Measurements from ENCODE around the gene HNRNPL.
"Not testable (repeated sequence)": the region's sequence is repeated elsewhere in the genome, so short reads cannot be mapped to it uniquely, and the experiment has no call there.

The HNRNPL gene

GRCh38 chr19:38830039-38830733, 19.6 kb downstream of the HNRNPL start:
- peak; percentile 49 for DNase-seq (ENCODE audit: low read depth)
- no peak overlapping the region for H3K4me3 ChIP-seq (ENCODE audit: low read length)
- no peak for TF ChIP-seq CTCF (conservative IDR thresholded peaks at IDR 0.05; ENCODE audit: low read length)

- H3K4me3 ChIP-seq (ENCODE audit: low read length), result not testable (repeated sequence)
- DNase-seq (ENCODE audit: low read depth), result peak; percentile 75
Observed at GRCh38 chr19:38829203-38829602, 20.6 kb downstream of the HNRNPL start.

DNA sequence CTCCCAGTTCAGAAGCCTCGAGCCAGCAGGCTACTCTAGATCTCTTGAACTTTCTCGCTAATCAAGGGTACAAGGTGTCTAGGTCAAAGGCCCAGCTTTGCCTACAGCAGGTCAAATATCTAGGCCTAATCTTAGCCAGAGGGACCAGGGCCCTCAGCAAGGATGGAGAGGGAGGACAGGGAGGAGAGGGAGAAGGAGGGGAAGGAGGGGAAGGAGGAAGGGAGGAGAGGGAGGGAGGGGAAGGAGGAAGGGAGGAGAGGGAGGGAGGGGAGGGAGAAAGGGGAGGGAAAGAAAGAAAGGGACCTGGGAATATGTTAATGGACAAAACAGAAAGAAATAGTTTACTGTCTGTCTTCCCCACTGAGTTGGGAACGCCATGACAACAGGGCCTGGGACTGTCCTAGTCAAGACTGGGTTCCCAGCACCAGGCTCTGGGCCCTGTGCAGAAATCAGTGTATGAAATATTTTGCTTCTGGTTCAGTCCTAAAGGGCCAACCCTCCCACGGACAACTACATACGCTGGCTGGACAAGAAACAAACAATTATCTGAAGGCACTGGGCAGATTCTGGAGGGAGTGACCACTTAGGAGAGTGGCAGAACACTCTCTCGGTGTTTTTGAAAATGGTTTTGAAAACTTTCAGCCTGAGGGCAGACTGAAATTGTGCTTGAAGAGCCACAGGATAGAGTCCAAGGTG, 22.8 kb downstream of the HNRNPL start:
- no peak for TF ChIP-seq CTCF (conservative IDR thresholded peaks at IDR 0.05; ENCODE audit: low read length)
- H3K4me3 ChIP-seq (ENCODE audit: low read length), result no peak overlapping the region
- no peak for DNase-seq (ENCODE audit: low read depth)

- H3K4me3 ChIP-seq (ENCODE audit: low read length); DNase-seq (ENCODE audit: low read depth): not testable (repeated sequence)
Observed at GRCh38 chr19:38825936-38826335, 23.9 kb downstream of the HNRNPL start.

DNA sequence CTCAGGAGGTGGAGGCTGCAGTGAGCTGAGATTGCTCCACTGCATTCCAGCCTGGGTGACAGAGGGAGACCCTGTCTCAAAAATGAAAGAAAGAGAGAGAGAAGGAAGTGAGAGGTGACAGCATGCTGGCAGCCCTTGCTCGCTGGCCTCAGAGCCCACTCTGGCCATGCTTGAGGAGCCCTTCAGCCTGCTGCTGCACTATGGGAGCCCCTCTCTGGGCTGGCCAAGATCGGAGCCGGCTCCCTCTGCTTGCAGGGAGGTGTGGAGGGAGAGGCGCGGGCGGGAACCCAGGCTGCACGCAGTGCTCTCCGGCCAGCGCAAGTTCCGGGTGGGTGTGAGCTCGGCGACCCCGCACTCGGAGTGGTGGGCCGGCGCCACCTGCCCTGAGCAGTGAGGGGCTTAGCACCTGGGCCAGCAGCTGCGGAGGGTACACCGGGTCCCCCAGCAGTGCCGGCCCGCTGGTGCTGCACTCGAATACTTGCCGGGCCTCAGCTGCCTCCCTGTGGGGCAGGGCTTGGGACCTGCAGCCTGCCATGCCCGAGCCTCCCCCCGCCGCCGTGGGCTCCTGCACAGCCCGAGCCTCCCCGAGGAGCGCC, 28.5 kb downstream of the HNRNPL start:
- H3K4me3 ChIP-seq (ENCODE audit: low read length); DNase-seq (ENCODE audit: low read depth): not testable (repeated sequence)

DNA sequence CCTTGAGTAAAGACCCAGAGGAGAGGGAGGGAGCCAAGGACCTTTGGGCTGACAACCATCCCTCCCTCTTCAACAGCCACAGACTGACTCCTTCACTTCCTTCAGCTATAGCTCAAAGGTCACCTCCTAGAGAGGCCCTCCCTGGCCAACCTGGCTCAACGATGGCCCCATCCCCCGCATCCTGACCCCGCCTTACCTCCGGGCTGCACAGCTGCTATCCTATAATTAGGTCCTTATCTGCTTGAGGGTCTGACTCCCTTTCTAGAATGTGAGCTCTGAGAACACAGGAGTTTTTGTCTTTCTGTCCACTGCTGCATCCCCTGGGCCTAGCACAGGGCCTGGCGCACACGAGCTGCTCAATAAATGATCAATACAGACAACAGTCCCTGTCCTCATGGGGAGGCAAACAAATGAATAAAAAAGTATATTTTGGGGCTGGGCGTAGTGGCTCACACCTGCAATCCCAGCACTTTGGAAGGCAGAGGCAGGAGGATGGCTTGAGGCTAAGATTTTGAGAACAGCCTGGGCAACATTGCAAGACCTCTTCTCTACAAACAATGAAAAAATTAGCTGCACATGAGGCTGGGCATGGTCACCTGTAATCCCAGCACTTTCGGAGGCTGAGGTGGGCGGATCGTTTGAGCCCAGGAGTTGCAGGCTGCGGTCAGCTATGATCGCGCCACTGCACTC, 30.4 kb downstream of the HNRNPL start:
- no peak for TF ChIP-seq CTCF (conservative IDR thresholded peaks at IDR 0.05; ENCODE audit: low read length)
- no peak for DNase-seq (ENCODE audit: low read depth)
- H3K4me3 ChIP-seq (ENCODE audit: low read length), result no peak overlapping the region

- no peak overlapping the region for H3K4me3 ChIP-seq (ENCODE audit: low read length)
- no peak for DNase-seq (ENCODE audit: low read depth)
- TF ChIP-seq CTCF (conservative IDR thresholded peaks at IDR 0.05; ENCODE audit: low read length), result no peak
Observed at GRCh38 chr19:38817081-38817480, 32.7 kb downstream of the HNRNPL start.

- no peak for TF ChIP-seq CTCF (conservative IDR thresholded peaks at IDR 0.05; ENCODE audit: low read length)
- no peak for DNase-seq (ENCODE audit: low read depth)
- no peak overlapping the region for H3K4me3 ChIP-seq (ENCODE audit: low read length)
Observed at GRCh38 chr19:38816131-38816750, 33.5 kb downstream of the HNRNPL start.
